ENCODE data around the gene IFI16. TPM values are rescaled to one million over a fixed set of nuclear protein-coding genes. Genes with fewer than 3 reads are reported as not detected.

Gene IFI16
- total RNA-seq, 2 experiments from 2014 or later = 295 to 300 TPM

- POLR2A ChIA-PET = no interaction called here
- no peak for ATAC-seq (ENCODE audit: low read depth)
These were observed 41.7 kb downstream of the IFI16 start for GRCh38 chr1:159051436-159051835.

DNA sequence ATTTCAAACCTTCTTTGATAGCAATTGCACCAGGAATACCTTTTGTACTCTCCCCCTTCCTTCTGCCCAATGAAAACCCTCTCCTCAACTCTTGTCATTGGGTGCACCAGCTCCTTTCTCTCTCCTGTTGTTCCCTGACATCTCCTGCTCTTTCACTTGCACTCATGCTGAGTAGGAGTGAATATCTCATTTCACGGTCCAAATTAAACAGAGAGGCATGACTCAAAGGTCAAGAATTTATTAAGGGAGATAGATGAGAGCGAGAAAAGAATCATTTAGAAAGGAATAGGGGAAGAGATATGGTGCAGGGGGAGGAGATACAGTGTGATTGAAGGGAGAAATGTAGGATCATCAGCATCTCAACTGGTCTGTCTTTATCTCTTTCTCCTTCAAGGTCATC is 44.7 kb downstream of the IFI16 start:
- H3K4me1 Mint-ChIP-seq = peaks cover 19% of the 10 kb centered on the region
- H3K4me3 Mint-ChIP-seq = no peak overlapping the region
- H3K27me3 Mint-ChIP-seq = no peaks in the 10 kb centered on the region
- POLR2A ChIA-PET = no interaction called here
- peaks cover 54% of the 10 kb centered on the region for H3K36me3 Mint-ChIP-seq
- ATAC-seq (ENCODE audit: low read depth) (no peak), DNase-seq (no peak)
- H3K9me3 Mint-ChIP-seq = no peaks in the 10 kb centered on the region
- H3K27ac Mint-ChIP-seq = peak overlapping the region; percentile 52

More at GRCh38 chr1:159051436-159051835, 41.7 kb downstream of the IFI16 start:
- Mint-ChIP-seq H3K27ac (no peak overlapping the region), H3K9me3 (no peaks in the 10 kb centered on the region), H3K4me1 (peaks cover 25% of the 10 kb centered on the region), H3K36me3 (peaks cover 61% of the 10 kb centered on the region), H3K27me3 (no peaks in the 10 kb centered on the region), H3K4me3 (no peak overlapping the region)
- DNase-seq = no peak

- POLR2A ChIA-PET = no interaction called here
- no peaks in the 10 kb centered on the region for H3K9me3 Mint-ChIP-seq
- DNase-seq (no peak), ATAC-seq (ENCODE audit: low read depth) (no peak)
- no peaks in the 10 kb centered on the region for H3K27me3 Mint-ChIP-seq
- H3K4me3 Mint-ChIP-seq = peak overlapping the region; percentile 16
- H3K4me1 Mint-ChIP-seq = peaks cover 18% of the 10 kb centered on the region
- H3K36me3 Mint-ChIP-seq = peaks cover 48% of the 10 kb centered on the region
- H3K27ac Mint-ChIP-seq = peak overlapping the region; percentile 44
These were observed 45.5 kb downstream of the IFI16 start for GRCh38 chr1:159055181-159055641.

DNA sequence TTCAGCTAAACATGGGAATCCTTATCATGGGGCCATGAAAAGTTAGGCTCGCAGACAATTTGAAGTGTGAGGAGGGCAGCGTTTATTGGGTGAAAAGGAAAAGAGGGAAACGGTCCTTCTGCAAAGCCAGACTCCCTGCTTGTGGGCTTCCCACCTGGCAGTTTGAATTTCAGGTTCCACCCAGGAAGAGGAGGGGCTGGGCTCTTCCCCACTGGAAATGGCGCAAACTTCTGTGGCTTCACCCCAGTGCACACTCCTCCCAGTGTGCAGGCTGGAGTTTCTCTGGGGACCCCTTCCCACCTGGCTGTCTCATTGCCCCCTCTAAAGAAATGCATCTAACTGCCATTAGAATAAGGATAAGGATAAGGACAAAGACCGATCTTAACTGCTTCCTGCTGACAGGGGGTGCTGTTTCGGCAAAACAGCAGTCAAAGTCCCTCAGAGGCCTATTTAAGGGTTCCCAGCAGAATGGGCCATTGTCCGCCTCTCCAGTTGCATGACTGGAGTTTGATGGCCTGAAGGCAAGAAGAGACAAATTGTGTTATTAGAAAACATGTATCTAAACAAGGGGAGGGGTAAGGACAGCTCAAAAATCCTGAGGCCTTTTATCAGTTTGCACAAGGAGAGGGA is 46.5 kb downstream of the IFI16 start:
- no peak overlapping the region for H3K27ac Mint-ChIP-seq
- POLR2A ChIA-PET = no interaction called here
- H3K4me3 Mint-ChIP-seq = no peak overlapping the region
- H3K27me3 Mint-ChIP-seq = no peaks in the 10 kb centered on the region
- peaks cover 42% of the 10 kb centered on the region for H3K36me3 Mint-ChIP-seq
- H3K9me3 Mint-ChIP-seq = no peaks in the 10 kb centered on the region
- ATAC-seq (ENCODE audit: low read depth) (no peak), DNase-seq (no peak)
- H3K4me1 Mint-ChIP-seq = peaks cover 18% of the 10 kb centered on the region

DNA sequence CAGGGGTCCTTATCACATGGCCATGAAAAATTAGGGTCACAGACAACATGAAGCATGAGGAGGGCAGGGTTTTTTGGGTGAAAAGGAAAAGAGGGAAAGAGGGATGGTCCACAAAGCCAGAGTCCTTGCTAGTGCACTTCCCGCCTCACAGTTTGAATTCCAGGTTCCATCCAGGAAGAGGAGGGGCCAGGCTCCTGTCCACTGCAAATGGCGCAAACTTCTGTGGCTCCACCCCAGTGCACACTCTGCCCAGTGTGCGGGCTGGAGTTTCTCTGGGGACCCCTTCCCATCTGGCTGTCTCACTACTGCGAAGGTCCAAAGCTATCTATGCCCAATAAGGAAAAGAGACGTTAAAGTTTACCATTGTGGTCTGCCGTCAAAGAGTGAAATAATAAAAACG is 49.0 kb downstream of the IFI16 start:
- no peak overlapping the region for H3K4me3 Mint-ChIP-seq

GRCh38 chr1:159065106-159065505 is 55.4 kb downstream of the IFI16 start:
- peaks cover 2% of the 10 kb centered on the region for H3K36me3 Mint-ChIP-seq
- POLR2A ChIA-PET = no interaction called here
- H3K9me3 Mint-ChIP-seq = no peaks in the 10 kb centered on the region
- peaks cover 15% of the 10 kb centered on the region for H3K4me1 Mint-ChIP-seq
- H3K27me3 Mint-ChIP-seq = peaks cover 10% of the 10 kb centered on the region
- no peak overlapping the region for H3K4me3 Mint-ChIP-seq
- no peak for ATAC-seq (ENCODE audit: low read depth)
- no peak for DNase-seq
- H3K27ac Mint-ChIP-seq = no peak overlapping the region

More for the DNA sequence above, 49.0 kb downstream of the IFI16 start:
- Mint-ChIP-seq H3K9me3 (no peaks in the 10 kb centered on the region), H3K36me3 (peaks cover 21% of the 10 kb centered on the region), H3K4me1 (peaks cover 13% of the 10 kb centered on the region), H3K27ac (no peak overlapping the region), H3K27me3 (peaks cover 9% of the 10 kb centered on the region)
- ATAC-seq (ENCODE audit: low read depth) (no peak), DNase-seq (no peak)
- POLR2A ChIA-PET = no interaction called here

GRCh38 chr1:159066108-159066507 is 56.4 kb downstream of the IFI16 start:
- H3K9me3 Mint-ChIP-seq = no peaks in the 10 kb centered on the region
- no peak for ATAC-seq (ENCODE audit: low read depth)
- peaks cover 2% of the 10 kb centered on the region for H3K36me3 Mint-ChIP-seq
- H3K4me3 Mint-ChIP-seq = no peak overlapping the region
- peaks cover 15% of the 10 kb centered on the region for H3K4me1 Mint-ChIP-seq
- POLR2A ChIA-PET = no interaction called here
- H3K27ac Mint-ChIP-seq = no peak overlapping the region
- DNase-seq = no peak
- H3K27me3 Mint-ChIP-seq = peaks cover 10% of the 10 kb centered on the region

GRCh38 chr1:159067699-159068621 is 58.3 kb downstream of the IFI16 start:
- Mint-ChIP-seq H3K27ac (peak overlapping the region; percentile 87), H3K27me3 (peaks cover 3% of the 10 kb centered on the region), H3K9me3 (no peaks in the 10 kb centered on the region), H3K4me3 (peak overlapping the region; percentile 70), H3K4me1 (peaks cover 15% of the 10 kb centered on the region), H3K36me3 (peaks cover 2% of the 10 kb centered on the region)
- DNase-seq = no peak
- POLR2A ChIA-PET = interaction anchor here (0.5 to 2.0 kb wide), 4 partner anchors 8 to 60 kb away, joined by 3 to 20 read pairs (median 6); partner anchors contain the start of genes AIM2 and IFI16
- peak; percentile 51 for ATAC-seq (ENCODE audit: low read depth)

DNA sequence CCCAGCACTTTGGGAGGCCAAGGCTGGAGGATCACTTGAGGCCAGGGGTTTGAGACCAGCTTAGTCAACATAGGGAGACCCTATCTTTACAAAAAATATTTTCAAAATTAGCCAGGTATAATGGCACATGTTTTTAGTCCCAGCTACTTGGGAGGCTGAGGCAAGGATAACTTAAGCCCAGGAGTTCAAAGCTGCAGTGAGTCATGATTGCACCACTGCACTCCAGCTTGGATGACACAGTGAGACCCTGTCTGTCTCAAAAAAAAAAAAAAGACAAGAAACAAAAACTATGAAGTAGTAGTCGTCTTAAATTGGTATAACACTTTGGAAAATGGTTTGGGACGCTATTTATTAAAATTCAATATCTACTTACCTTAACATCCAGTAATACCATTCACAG is 59.2 kb downstream of the IFI16 start:
- Mint-ChIP-seq H3K27ac (no peak overlapping the region), H3K4me1 (peaks cover 15% of the 10 kb centered on the region), H3K4me3 (no peak overlapping the region), H3K9me3 (no peaks in the 10 kb centered on the region), H3K27me3 (peaks cover 1% of the 10 kb centered on the region), H3K36me3 (peaks cover 2% of the 10 kb centered on the region)
- POLR2A ChIA-PET = interaction anchor here (1.7 to 2.0 kb wide), 3 partner anchors 8 to 61 kb away, joined by 5 to 20 read pairs (median 6); partner anchors contain the start of genes AIM2 and IFI16
- no peak for ATAC-seq (ENCODE audit: low read depth)
- no peak for DNase-seq

GRCh38 chr1:159071970-159072582 is 62.4 kb downstream of the IFI16 start:
- Mint-ChIP-seq H3K4me1 (peaks cover 18% of the 10 kb centered on the region), H3K27me3 (no peaks in the 10 kb centered on the region), H3K27ac (no peak overlapping the region), H3K9me3 (no peaks in the 10 kb centered on the region), H3K4me3 (no peak overlapping the region), H3K36me3 (no peaks in the 10 kb centered on the region)
- ATAC-seq (ENCODE audit: low read depth) (no peak), DNase-seq (no peak)
- POLR2A ChIA-PET = interaction anchor here (1.6 kb wide), 1 partner anchor 64 kb away, joined by 3 read pairs; no protein-coding TSS in a partner anchor

DNA sequence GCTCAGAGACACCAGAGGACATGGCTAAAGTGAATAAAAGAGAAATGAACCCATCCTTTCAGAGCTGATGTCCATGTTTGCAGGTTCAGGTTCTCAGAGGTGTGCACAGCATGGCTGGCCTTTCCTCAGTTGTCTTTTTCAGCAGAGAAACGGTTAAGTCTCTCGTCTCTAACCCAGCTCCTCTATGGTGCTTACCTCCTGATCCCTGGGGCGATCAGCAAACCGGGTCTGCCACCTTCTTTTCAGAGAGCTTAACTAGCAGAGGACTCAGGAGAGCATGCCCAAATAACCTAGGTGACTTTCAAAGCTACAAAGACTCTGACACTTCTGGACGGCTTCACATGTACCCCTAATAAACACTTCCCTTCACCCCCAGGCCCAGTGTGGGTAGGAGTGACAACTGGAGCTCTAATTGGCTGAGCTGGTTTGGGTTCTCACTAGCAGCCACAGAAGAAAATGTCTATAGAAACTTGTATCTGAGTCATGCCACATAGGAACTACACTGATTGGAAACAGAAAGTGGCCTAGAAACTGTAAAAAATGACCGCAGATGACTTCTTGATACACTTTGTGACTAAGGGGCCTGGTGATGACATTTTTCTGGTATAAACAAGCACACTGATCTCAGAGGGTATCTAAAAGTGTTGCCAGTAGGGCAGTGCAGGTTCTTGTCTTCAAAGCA is 66.9 kb downstream of the IFI16 start, which contains the start of gene AIM2:
Gene AIM2, minus strand, starts transcription at position 329 of the 682 bp plus-strand sequence. CDS start 3,267 bp downstream, outside the sequence.
- DNase-seq = peak; percentile 35
- ATAC-seq (ENCODE audit: low read depth) = peak; percentile 80
- H3K27me3 Mint-ChIP-seq = peaks cover 8% of the 10 kb centered on the region
- no peaks in the 10 kb centered on the region for H3K9me3 Mint-ChIP-seq
- H3K4me3 Mint-ChIP-seq = peak within 1 kb of the TSS; percentile 76
- H3K27ac Mint-ChIP-seq = peak within 1 kb of the TSS; percentile 91
- H3K36me3 Mint-ChIP-seq = no peaks in the 10 kb centered on the region
- H3K4me1 Mint-ChIP-seq = peaks cover 9% of the 10 kb centered on the region
- POLR2A ChIA-PET = interaction anchor here (1.0 to 1.5 kb wide), 4 partner anchors 8 to 67 kb away, joined by 3 to 19 read pairs (median 4); partner anchors contain the start of gene IFI16

DNA sequence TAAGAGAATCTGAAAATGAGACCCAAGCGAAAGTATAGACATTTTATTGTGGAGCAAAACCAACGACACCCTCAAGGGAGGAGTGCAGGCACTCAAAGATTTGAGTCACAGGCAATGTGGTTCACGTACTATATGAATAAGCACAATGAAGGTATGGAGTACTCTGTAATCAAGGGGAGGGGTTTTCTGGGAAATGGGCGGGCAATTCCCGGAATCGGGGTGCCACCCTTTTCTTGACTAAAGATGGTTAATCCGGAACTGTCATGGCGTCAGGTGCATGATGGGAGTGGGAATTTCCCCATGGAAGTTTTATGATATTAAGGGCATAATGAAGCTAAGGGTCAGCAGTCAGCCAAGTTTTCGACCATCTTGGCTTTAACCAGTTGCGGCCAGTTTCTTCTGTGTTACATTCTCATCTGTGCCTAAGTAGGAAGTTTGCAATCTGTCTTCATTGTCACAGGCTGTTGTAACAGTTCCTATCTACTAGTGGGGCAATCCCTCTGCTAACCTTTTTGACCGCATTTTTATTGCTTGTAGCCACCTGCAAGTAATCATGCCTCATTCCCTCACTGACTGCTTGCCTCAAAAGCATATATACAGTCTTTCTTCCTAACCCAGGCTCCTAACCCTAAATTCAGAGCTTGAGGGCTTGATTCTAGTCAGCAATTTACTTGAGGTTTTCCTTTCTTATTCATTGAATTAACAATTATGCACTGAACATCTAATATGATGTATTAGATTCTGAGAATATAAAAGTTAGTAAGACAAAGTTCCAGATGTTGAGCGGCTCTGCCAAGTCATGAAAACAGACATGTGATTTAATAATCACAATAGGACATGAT is 67.6 kb downstream of the IFI16 start:
- Mint-ChIP-seq H3K27me3 (peaks cover 13% of the 10 kb centered on the region), H3K27ac (peak overlapping the region; percentile 91), H3K4me1 (peaks cover 9% of the 10 kb centered on the region), H3K9me3 (no peaks in the 10 kb centered on the region), H3K36me3 (no peaks in the 10 kb centered on the region), H3K4me3 (peak overlapping the region; percentile 76)
- DNase-seq = peak; percentile 82
- POLR2A ChIA-PET = interaction anchor here (0.9 to 1.5 kb wide), 4 partner anchors 9 to 68 kb away, joined by 3 to 19 read pairs (median 4); partner anchors contain the start of gene IFI16
- ATAC-seq (ENCODE audit: low read depth) = peak; percentile 88

Measured in activated naive CD8-positive, alpha-beta T cell treated with anti-CD3 and anti-CD28 coated beads, Interleukin-2, amount 10 ng/mL, durations not matched to agents 7 days and 5 days (primary cell).